Upper lobe of left lung (tissue), 6 donors: ENCODE measurements around the gene OLIG1. TPM values are rescaled to one million over a fixed set of nuclear protein-coding genes. Genes with fewer than 3 reads are reported as not detected.
A peak's percentile ranks its signal among the peaks of the same experiment; 100 is the strongest.

Experiments used
- ATAC-seq, 2 donors: fragments of 200-7000 bp; cut with Tn5 transposase; one replicate each; pipeline ENCODE4 v1.9.1; 2022; ENCODE audit warnings: mild to moderate bottlenecking in 2 of 2, moderate library complexity in 2 of 2; ENCODE audit not compliant: low FRiP score in 2 of 2
- DNase-seq, 2 donors: peaks; one replicate each; pipeline ENCODE4 v3.0.0-alpha.2; 2019 to 2020
- H3K27ac ChIP-seq, 4 donors: fragments of 200-600 bp; sonication (generic); one replicate each; pipeline ENCODE4 v1.5.1; 2016 to 2019
- H3K27me3 ChIP-seq, 4 donors: fragments of 200-600 bp; sonication (generic); one replicate each; pipeline ENCODE4 v1.5.1; 2017 to 2019
- H3K36me3 ChIP-seq, 4 donors: fragments of 200-600 bp; sonication (generic); one replicate each; pipeline ENCODE4 v1.5.1; 2016 to 2019
- H3K4me1 ChIP-seq, 4 donors: fragments of 200-600 bp; sonication (generic); one replicate each; pipeline ENCODE4 v1.5.1; 2018 to 2019
- H3K4me3 ChIP-seq, 4 donors: fragments of 200-600 bp; sonication (generic); one replicate each; pipeline ENCODE4 v1.5.1; 2017 to 2019; ENCODE audit warnings: mild to moderate bottlenecking in 2 of 4, moderate library complexity in 1 of 4
- H3K9me3 ChIP-seq, 4 donors: fragments of 200-600 bp; sonication (generic); one replicate each; pipeline ENCODE4 v1.5.1; 2018 to 2019
- CTCF ChIP-seq, 6 experiments: fragments of 450-650 bp in 4 of 6; fragments of 200-600 bp in 2 of 6; sonication (generic) in 2 of 6; IDR thresholded peaks; one replicate each; pipeline ENCODE4 v1.5.1; 2016 to 2019; ENCODE audit warnings: antibody characterized with exemption in 6 of 6
- EP300 ChIP-seq, 4 donors: sonication (generic); formaldehyde crosslinking; IDR thresholded peaks; one replicate each; pipeline ENCODE4 v1.5.1; 2017; ENCODE audit warnings: antibody characterized with exemption in 4 of 4, control low read depth in 2 of 4
- POLR2A ChIP-seq, 4 donors: fragments of 450-650 bp; IDR thresholded peaks; one replicate each; pipeline ENCODE4 v1.5.1; 2016 to 2017; ENCODE audit warnings: antibody characterized with exemption in 4 of 4, mild to moderate bottlenecking in 2 of 4
- POLR2AphosphoS5 ChIP-seq, 2 donors: sonication (generic); formaldehyde crosslinking; IDR thresholded peaks; one replicate each; pipeline ENCODE4 v1.5.1; 2017; ENCODE audit warnings: antibody characterized with exemption in 2 of 2
- WGBS, 2 donors: methylation state at CpG; one replicate each; pipeline ENCODE4 v1.1.5; 2017 to 2018; 5-methylcytosine and 5-hydroxymethylcytosine counted together
- total RNA-seq, 6 donors: library from RNA; depleted of rRNA in 4 of 6; stranded (reverse); fragments of >200 nt in 4 of 6; gene quantifications; one replicate each; pipeline versions ENCODE4 v1.1.0 to v1.2.1, GENCODE V29; 2016 to 2021
- donor health status: DM: no; HTN: no; CAD: no; lungs with moderate emphysema.
- donor health status: DM: no; HTN: yes; CAD: no; lungs with severe emphysema.

OLIG1 gene
- total RNA-seq, 6 donors from 2014 or later = 0.54 to 3.2 (median 2.0) TPM; not detected in 1

DNA sequence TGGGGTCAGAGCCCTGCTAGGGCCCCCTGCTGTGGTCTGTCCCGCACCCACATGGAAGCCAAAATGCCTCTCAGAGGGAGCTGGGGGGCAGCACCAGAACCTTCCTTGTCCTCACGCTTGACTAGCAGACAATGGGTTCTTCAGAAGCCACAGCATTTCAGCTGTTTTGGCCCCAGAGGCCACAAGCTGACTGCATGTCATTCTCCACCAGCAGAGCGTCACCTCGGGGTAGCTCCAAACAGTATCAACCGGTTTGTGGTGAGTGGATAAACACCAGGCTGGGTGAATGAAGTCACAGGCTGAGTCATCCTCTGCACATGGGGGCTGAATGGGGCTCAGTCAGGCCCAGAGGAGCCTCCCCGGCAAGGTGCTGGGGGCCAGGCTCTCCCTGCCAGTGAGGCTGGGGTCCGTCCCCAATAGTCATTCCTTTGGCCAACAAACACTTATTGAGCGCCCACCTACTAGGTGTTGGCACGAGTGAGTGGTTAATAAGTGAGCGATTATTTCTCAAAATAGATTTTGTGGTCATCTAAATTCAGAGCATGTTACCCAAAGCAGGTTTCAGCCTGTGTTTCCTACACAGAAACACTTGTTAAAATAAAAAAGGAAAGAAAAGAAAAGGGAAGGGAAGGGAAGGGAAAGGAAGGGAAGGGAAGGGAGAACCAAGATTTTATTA, 9.1 kb downstream of the OLIG1 start:
- no peak overlapping the region for H3K4me3 ChIP-seq
- H3K36me3 ChIP-seq = no peaks in the 10 kb centered on the region
- TF ChIP-seq EP300 (IDR thresholded peaks at IDR 0.05) (no peak), CTCF (IDR thresholded peaks at IDR 0.05) (no peak), POLR2AphosphoS5 (IDR thresholded peaks at IDR 0.05) (no peak), POLR2A (IDR thresholded peaks at IDR 0.05) (no peak)
- H3K4me1 ChIP-seq = no peaks in the 10 kb centered on the region
- H3K27ac ChIP-seq = no peak overlapping the region
- no peaks in the 10 kb centered on the region for H3K27me3 ChIP-seq
- ATAC-seq (peak; percentile 46 to 67), DNase-seq (peak in 1 of 2 donors; percentile 64)
- WGBS, 2 donors = 50 to 62% methylated on average over 5 to 10 of the region's 10 CpGs
- no peaks in the 10 kb centered on the region for H3K9me3 ChIP-seq

GRCh38 chr21:33080376-33080775, 10.4 kb downstream of the OLIG1 start:
- no peak overlapping the region for H3K4me3 ChIP-seq
- no peaks in the 10 kb centered on the region for H3K9me3 ChIP-seq
- no peaks in the 10 kb centered on the region for H3K4me1 ChIP-seq
- WGBS, 2 donors = 78 to 82% methylated on average over 3 of the region's 3 CpGs
- TF ChIP-seq POLR2A (IDR thresholded peaks at IDR 0.05) (no peak), EP300 (IDR thresholded peaks at IDR 0.05) (no peak), CTCF (IDR thresholded peaks at IDR 0.05) (no peak), POLR2AphosphoS5 (IDR thresholded peaks at IDR 0.05) (no peak)
- no peaks in the 10 kb centered on the region for H3K27me3 ChIP-seq
- H3K36me3 ChIP-seq = no peaks in the 10 kb centered on the region
- ATAC-seq = no peak
- no peak for DNase-seq
- H3K27ac ChIP-seq = no peak overlapping the region

DNA sequence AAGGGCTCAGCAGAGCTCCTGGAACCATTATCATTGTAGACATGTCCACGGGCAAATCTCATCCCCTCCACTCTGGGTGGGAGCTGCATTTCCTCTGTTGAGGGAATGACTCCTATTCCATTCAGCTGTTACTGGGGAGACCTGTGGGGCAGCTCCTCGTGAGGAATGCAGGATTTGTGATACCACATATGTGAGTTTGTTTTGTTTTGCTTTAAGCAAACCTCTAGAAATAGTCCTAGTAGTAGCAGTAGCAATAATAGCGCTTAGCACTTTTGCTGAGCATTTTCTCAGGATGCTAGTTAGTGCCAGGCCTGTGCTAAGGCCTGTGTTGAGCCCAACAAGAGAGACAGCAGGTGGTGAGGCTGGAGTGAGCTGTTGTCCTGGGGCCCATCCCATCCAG, 10.8 kb downstream of the OLIG1 start:
- Histone ChIP-seq H3K27me3 (no peaks in the 10 kb centered on the region), H3K27ac (no peak overlapping the region), H3K4me1 (no peaks in the 10 kb centered on the region), H3K9me3 (no peaks in the 10 kb centered on the region), H3K36me3 (no peaks in the 10 kb centered on the region), H3K4me3 (no peak overlapping the region)
- ATAC-seq (no peak), DNase-seq (no peak)
- TF ChIP-seq POLR2AphosphoS5 (IDR thresholded peaks at IDR 0.05) (no peak), CTCF (IDR thresholded peaks at IDR 0.05) (no peak), EP300 (IDR thresholded peaks at IDR 0.05) (no peak), POLR2A (IDR thresholded peaks at IDR 0.05) (no peak)
- 80 to 81% methylated on average over 3 of the region's 3 CpGs for WGBS, 2 donors

GRCh38 chr21:33088384-33088783, 18.4 kb downstream of the OLIG1 start:
- no peaks in the 10 kb centered on the region for H3K9me3 ChIP-seq
- WGBS, 2 donors = 60 to 66% methylated on average over 5 of the region's 5 CpGs
- ATAC-seq (no peak), DNase-seq (no peak)
- TF ChIP-seq CTCF (IDR thresholded peaks at IDR 0.05) (no peak), EP300 (IDR thresholded peaks at IDR 0.05) (no peak), POLR2AphosphoS5 (IDR thresholded peaks at IDR 0.05) (no peak), POLR2A (IDR thresholded peaks at IDR 0.05) (no peak)
- no peaks in the 10 kb centered on the region for H3K27me3 ChIP-seq
- H3K27ac ChIP-seq = no peak overlapping the region
- no peaks in the 10 kb centered on the region for H3K4me1 ChIP-seq
- H3K4me3 ChIP-seq = no peak overlapping the region
- no peaks in the 10 kb centered on the region for H3K36me3 ChIP-seq
